GM12875 (cell line): ENCODE data around the gene MEG3.
A peak's percentile ranks its signal among the peaks of the same experiment; 100 is the strongest.

Source experiments
- H3K4me3 ChIP-seq: one replicate; pipeline ENCODE4 v1.5.1; 2011; ENCODE audit warnings: low read depth, low read length, control low read depth
- CTCF ChIP-seq: IDR thresholded peaks from 2 replicates; pipeline ENCODE4 v1.5.1; 2011; ENCODE audit warnings: low read depth, mild to moderate bottlenecking, control low read depth, inconsistent platforms, low read length, moderate library complexity, borderline replicate concordance; ENCODE audit not compliant: insufficient read depth

MEG3 gene

GRCh38 chr14:100827101-100828021, 1.4 kb downstream of the MEG3 start:
- no peak overlapping the region for H3K4me3 ChIP-seq
- TF ChIP-seq CTCF = 0 out of 2 replicates have a peak, but pooled peaks have one; percentile 21

DNA sequence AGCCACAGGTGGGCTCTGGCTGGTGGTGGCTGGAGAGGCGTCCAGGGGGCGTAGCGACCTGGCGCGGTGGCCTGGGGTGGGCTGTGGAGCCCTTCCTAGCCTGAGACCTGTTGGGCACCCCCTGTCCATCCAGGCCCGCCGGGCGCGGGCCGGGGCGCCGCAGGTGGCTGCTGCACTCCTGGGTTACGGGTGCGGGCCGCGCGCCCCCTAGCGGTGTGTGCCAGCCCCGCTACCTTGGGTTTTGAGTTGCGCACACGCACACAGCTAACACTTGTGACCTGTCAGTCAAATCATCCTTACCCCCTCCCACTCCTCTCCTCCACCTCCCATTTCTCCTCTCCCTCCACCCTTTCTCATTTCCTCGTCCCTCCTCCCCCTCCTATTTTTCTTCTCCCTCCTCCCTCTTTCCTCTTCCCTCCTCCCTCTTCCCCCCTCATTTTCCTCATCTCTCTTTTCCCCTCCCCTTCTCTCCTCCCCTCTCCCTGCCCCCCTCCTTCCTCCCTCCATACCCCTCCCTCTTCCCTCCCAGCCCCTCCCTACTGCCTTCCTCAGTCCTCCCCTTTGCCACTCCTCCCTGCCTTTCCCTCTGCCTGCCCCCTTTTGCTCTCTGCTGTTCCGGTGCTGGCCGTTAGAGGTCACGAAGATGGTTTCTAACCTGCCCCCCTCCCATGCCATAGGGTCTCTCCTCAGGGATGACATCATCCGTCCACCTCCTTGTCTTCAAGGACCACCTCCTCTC, 2.3 kb downstream of the MEG3 start:
- no peak for TF ChIP-seq CTCF
- H3K4me3 ChIP-seq = no peak overlapping the region

- H3K4me3 ChIP-seq = no peak overlapping the region
- TF ChIP-seq CTCF = no peak
These were observed 4.8 kb downstream of the MEG3 start for GRCh38 chr14:100830681-100831080.

DNA sequence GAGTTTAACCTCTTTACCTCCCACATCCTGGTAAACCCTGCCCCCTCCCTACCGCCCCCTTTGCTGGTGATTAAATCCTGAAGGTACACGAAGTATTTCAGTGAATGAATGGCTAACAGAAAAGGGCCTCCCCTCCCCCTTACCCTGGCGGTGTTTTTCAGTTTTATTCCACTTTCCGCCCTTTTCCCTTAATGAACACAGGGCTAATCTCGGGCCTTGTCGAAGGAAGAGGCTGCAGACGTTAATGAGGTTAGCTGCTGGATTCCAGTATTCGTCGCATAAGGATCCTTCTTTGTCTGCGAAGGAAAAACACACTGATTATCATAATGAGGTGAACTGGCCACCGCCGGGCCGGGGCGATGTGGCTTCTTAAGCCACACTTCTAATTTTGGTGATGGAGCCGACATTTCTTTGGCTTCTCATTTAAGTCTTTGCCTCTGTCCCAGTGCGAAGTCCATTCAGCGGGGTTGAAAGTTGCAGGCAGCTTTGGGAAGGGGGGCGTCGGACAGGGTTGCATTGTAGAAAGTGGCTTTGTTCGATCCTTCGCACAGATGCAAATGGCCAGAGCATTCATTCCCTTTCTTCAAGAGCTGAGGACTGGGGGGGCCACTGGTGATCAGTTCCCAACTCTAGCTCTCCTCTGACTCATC, 6.5 kb downstream of the MEG3 start:
- TF ChIP-seq CTCF = no peak
- no peak overlapping the region for H3K4me3 ChIP-seq

DNA sequence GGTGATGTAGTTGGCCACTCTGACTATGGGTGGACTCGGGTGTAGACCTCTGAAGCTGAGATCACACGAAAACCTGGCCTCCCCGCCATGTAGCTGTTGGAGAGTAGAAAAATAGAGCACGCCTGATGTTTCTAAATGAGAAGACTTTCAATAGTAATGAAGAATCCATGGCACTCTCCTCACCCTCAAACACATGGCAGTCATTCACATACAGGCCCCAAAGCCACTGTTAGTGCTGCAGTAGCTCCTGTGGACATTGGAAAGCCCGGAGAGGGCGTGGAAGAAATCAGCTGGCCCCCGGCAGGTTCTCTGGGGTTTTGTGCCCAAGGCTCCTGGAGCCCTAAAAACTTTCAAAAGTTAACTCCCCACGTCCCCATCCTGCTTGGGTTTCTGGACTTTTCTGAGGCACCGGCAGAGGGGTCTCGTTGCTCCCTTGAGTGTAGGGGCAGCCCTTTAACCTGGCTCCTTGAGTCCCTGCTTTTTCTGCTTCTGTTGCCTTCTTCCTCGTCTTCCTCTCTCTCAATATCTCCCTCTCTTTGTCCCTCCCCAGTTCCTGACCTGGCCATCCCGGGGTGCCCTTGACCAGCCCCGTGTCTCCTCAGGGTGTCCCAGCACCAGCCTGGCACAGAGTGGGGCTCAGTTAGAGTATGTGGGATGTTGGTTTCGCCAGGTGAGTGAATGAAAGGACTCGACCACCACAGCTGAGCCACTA, 8.3 kb downstream of the MEG3 start:
- no peak overlapping the region for H3K4me3 ChIP-seq
- no peak for TF ChIP-seq CTCF

DNA sequence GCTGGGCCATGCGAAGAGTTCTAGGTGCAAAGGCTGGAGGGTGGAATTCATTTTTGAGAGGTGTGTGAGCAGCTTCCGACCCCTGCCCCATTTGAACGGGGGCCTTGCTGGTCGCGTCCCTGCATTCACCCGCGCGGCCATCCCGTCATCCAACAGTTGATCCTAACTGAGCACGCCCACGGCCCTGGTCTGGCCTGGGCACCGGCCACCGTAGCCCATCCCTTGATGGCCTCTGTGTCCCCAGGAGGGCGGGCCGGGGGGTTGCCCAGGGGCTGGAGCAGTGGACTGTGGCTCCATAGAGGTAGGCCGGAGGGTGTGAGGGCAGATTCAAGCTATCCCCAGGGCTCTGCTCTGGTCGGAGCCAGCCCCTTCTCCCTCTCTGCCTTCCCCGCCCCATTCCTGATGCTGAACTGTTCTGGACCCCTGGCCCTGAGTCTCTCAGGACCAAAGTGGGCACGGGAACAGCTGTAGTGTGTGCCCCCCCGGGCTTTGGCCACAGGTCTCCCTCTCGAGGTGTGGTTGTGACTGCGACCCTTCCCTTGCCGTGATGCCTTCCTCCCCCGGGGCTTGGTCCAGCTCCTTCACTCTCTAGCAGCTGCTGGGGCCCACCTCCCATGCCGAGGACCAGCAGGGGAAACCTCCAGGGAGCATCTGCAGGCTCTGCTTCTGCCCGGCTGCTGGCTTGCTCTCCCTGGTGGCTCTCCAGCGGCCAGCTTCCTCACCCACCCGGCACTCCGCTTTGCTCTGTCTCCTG, 9.1 kb downstream of the MEG3 start:
- H3K4me3 ChIP-seq = no peak overlapping the region
- TF ChIP-seq CTCF = no peak
